Measurements from ENCODE around the gene ARPIN.
"Not testable (repeated sequence)": the region's sequence is repeated elsewhere in the genome, so short reads cannot be mapped to it uniquely, and the experiment has no call there.

Gene ARPIN

GRCh38 chr15:89877083-89877425, 35.7 kb downstream of the ARPIN start:
- DNase-seq (ENCODE audit: low read depth) = no peak

DNA sequence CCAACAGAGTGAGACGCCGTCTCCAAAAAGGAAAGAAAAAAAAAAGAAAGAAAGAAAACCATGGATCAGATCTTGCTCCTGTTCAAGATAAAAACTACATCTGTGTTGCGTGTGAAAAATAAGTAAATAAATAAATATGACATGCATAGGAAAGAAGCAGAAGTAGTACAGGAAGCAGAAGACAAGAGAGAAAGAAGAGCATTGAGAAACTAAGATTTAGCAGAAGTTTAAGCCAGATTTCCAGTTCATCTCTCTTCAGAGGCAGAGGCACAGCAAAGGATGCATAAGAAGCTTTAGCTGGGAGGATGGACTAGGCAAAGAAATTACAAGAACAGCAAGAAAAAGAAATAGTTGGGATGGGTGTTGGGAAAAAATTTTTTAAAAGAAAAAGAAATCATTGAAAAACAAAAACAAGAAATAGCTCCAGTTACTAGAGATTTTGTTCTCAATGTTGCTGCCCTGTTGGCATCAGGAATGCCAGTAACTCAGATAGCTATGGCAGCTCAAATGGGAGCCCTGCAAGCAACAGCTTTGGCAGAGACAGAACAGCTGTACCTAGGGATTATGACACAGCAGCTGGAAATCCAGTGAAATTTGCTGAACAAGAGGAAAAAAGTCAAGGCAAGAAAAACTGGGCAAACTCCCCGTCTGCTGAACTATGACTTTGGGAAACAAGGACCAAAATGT, 36.2 kb downstream of the ARPIN start:
- DNase-seq (ENCODE audit: low read depth) = no peak

GRCh38 chr15:89875741-89876140, 37.0 kb downstream of the ARPIN start:
- no peak for DNase-seq (ENCODE audit: low read depth)

DNA sequence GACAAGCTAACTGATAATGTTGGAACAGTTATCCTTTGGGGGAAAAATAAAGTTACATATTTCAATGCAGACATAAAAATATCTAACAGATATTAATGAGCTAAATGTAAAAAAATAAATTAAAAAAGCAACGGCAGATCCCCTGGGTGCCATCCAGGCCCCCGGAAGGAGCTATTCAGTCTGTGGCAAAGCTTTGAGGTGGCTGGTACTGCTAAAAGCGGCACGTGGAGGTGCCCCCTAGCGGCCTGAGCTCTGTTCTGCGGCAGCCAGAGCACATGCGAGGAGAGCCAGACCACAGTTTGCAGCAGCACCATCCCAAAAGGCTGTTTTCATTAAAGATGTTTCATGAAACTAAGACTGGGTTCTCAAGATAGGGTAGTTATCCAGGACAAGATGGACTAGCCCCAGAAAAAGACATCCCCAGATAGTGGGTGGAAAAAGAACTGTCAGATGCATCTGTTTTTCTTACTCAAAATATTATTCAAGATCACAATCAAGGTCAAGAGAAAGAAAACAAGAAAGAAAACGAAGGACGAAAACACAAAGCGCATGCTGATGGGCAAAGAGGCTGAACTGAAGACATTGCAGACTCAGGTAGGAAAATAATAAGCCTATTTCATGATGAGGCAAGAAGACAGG, 37.7 kb downstream of the ARPIN start:
- no peak for DNase-seq (ENCODE audit: low read depth)

DNA sequence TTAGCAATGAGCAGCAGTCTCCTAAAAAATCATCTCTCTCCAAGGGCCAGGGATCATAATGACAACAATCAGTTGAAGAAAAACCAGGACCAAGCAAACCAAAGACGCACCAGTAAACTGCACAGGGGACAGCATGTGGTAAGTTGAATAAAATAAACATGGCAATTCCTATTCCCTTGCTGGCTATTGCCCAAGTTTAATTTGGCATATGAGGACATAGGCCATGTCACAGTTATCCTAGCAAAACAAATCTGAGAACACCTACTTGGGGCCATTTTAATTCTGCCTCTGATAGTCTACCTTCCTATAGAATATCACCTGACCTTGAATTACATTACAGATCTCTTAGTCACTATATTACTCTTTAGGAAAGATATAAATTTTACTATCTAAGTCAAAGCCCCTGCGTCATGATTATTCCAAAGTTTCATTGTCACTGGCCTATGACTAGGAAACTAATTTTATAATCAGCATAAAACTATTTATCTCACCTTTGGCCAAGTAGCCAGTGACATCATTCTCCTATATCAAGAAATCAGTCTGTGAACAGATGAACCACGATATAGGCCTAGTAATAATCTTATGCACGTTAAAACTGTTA, 42.0 kb downstream of the ARPIN start:
- no peak for DNase-seq (ENCODE audit: low read depth)

DNA sequence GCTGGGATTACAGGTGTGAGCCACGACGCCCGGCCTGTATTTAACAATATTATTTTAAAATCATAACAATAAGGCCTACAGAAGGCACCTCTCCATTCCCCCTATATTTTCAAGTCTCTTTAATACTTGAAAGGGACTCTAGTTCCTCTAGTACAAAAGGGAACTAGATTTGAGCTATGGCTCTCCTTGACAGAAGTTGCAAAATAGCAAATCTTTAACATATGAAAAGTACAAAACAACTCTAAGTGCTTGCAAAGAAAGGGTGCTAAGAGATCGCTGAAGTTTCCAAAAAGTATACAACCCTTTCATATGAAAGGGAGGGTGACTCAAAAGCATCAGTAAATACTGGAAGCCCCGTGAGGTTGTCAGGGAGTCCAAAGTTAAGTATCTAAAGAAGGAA, 42.7 kb downstream of the ARPIN start:
- DNase-seq (ENCODE audit: low read depth) = no peak

GRCh38 chr15:89869490-89869889, 43.3 kb downstream of the ARPIN start:
- DNase-seq (ENCODE audit: low read depth) = not testable (repeated sequence)

DNA sequence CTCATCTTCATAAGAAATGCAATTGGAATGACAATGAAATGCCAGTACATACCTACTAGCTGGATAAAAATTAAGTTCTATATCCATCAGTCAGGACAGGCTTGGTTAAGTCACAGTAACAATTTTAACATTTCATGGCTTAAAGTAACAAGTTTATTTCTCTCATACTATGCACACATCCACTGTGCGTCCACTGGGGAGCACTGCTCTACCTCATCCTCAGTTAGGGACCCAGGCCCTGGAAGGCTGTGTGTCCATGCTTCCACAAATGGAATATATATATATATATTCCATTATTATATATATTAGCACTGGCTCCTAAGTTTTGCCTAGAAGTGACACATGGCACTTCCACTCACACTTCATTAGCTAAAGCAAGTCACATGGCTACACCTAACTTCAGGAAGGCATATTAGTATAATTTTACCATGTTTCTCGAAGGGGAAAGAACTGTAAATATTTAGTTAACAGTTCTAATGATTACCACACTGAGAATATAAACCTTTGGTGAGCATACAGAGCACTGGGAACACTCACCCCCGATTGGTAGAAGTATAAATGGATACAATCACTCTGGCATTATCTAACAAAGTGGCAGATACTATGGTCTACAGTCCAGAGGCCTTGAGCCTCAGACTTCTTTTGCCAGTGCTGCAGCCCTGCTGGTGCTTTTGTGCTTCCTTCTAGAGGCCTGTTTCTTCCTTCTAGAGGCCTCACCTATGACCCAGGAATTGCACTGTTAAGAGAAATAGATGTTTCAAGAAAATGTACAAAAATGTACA, 47.6 kb downstream of the ARPIN start:
- DNase-seq (ENCODE audit: low read depth) = no peak

GRCh38 chr15:89863918-89864317, 48.8 kb downstream of the ARPIN start:
- DNase-seq (ENCODE audit: low read depth) = no peak

- DNase-seq (ENCODE audit: low read depth) = no peak
Observed at GRCh38 chr15:89860891-89861290, 51.9 kb downstream of the ARPIN start.

GRCh38 chr15:89860431-89860830, 52.3 kb downstream of the ARPIN start:
- no peak for DNase-seq (ENCODE audit: low read depth)

DNA sequence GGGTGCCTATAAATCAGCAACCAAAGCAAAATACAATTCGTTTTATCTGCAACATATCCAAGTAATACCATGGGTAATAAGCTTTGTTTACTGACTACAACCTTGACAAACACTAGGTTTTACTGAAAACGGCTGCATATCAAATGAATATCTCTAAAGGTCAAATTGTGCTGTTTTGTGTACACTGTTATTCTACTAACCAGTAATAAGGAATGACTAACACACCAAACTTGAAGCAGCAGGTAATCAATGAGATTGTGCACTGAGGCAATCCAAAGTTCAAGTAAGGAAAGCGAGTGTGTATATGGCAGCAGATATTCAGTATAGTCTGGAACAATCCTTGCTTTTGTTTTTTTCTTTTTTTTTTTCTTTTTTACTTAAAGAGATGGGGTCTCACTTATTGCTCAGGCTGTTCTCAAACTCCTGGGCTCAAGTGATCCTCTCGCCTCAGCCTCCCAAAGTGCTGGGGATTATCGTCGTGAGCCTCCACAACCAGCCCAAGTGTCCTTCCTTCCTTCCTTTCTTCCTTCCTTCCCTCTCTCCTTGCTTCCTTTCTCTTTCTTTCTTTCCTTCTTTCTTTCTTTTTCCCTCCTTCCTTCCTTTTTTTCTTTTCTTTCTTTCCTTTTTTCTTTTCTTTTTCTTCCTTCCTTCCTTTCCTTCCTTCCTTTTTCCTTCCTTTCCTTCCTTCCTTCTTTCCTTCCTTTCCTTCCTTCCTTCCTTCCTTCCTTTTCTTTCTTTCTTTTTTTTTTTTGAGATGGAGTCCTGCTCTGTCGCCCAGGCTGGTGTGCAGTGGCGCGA, 53.9 kb downstream of the ARPIN start:
- no peak for DNase-seq (ENCODE audit: low read depth)

DNA sequence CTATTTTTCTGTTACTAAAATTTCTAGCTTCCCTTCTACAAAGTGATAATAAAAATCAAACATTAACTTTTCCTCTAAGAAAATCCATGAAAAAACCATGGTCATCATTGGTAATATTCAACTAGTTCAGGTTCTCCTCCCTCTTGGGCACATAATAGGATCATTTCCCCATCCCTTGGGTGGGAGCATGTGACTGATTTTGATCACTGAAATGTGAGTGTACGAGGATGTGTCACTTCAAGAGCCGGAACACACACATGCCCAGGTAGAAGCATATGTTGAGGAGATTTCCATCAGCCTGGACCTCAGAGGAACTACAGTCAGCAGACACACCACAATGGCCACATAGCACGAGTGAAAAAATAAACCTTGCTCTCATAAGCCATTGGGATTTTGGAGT, 55.1 kb downstream of the ARPIN start:
- DNase-seq (ENCODE audit: low read depth) = no peak

DNA sequence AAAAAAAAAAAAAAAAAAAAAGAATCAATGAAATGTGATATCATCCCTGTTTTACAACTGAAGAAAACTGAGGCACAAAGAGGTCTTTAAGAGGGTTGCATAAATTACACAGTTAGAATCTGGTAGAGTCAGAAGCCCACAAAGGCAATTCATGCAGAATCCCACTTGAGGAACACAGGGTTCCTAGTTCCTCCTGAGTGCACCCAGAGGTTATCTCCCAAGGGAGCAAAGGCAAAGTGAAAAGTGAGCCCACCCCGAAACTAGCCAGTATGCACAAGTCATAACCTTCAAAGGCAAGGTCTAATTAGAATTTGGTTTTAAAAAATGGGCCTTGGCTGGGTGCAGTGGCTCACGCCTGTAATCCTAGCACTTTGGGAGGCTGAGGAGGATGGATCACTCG, 56.8 kb downstream of the ARPIN start:
- no peak for DNase-seq (ENCODE audit: low read depth)

- not testable (repeated sequence) for DNase-seq (ENCODE audit: low read depth)
Observed at GRCh38 chr15:89854863-89855262, 57.9 kb downstream of the ARPIN start.

DNA sequence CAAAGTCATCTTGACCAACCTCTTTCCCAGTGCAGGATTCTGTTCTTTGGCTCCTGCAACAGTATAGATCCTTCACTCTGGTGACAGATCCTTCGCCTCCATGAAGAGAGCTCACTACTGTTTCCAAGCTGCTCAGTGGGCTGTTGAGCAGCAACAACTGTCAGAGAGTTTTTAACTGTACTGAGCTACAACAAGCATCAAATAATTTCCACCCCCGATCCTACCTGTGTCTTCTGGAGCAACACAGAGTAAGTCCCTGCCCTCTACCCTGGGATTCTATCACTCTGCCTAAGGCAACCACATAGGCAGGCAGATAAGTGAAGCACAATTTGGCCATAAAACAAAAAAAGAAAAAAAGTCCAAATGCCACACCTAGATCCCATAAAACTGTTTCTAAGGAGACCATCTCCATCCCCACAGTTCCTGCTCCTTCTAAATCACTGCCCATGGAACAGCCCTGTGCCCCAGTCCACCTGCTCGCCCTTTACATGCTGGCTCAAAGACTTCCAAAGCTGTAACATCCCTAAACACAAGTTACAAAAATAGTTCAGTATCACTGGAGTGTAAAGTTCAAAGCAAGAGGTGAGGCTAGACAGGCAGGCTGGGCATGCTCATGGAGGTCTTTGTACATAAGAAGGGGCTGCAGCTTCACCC, 60.3 kb downstream of the ARPIN start:
- no peak for DNase-seq (ENCODE audit: low read depth)

GRCh38 chr15:89851673-89852341, 60.9 kb downstream of the ARPIN start:
- no peak for DNase-seq (ENCODE audit: low read depth)

- no peak for DNase-seq (ENCODE audit: low read depth)
Observed at GRCh38 chr15:89848970-89849292, 63.8 kb downstream of the ARPIN start.

DNA sequence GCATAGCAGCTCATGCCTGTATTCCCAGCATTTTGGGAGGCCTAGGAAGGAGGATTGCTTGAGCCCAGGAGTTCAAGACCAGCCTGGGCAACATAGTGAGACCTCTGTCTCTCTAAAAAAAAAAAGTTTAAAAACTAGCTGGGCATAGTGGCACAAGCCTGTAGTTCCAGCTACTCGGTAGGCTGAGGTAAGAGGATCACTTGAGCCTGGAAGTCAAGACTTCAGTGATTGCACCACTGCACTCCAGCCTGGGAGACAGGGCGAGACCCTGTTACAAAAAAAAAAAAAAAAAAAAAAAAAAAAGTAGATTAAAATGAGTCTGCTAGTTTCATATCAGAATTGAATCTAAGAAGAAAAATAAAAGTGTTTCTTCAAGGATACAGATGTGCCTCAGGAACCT, 65.7 kb downstream of the ARPIN start:
- DNase-seq (ENCODE audit: low read depth) = no peak

DNA sequence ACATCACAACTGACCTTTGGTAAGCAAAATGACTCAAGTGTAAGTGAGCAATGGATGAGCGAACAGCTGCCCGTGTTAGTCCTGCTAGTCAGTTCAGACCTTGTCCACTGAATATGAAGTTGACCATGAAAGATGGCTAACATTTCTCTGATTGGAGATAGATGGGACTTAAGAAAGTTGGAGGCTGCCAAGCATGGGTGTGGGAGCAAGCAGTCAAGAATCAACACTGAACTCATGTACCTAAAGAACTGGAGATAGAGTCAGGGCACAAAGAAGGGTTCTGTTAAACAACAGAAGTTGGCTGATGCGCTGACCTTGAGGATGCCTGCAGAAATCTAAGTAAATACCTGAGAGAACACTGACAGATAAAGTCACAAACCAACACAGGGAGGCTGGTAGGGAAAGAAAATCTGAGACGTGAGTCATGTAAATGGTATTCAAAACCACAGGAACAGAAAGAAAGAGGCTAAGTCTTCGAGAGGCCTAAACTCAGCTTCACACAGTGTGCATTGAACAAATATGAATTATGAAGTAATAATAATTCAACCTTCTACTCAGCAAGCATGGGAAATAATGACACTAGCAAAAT, 67.4 kb downstream of the ARPIN start:
- DNase-seq (ENCODE audit: low read depth) = peak; percentile 72

Data from GM04503 (cell line).